ENCODE data around the gene ARID1B. TPM values are rescaled to one million over a fixed set of nuclear protein-coding genes. Genes with fewer than 3 reads are reported as not detected.

Gene ARID1B
- total RNA-seq, 1 experiment from 2014 or later: 91.7 TPM

DNA sequence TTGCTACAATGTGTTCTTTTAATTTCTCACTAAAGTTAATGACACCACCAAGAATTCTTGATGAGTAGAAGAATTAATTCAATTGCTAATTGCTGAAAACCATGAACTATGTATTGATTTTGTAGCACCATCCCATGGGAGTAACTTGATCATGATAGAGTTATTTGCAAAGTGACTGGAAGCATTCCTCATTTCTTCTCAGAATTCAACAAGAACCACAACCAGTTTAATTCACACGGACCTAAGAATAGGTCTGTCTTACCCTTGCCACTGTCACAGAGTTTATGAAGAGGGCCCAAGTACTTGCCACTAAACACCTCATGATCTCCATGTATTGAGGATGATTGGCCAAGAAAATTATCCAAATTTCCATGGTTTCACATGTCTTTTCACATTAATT lies 324.0 kb downstream of the ARID1B start:
- intact Hi-C loops (cut with micrococcal nuclease; ENCODE audit: unreplicated experiment): no loop called here
- ATAC-seq: no peak
- POLR2A ChIA-PET: no interaction called here

DNA sequence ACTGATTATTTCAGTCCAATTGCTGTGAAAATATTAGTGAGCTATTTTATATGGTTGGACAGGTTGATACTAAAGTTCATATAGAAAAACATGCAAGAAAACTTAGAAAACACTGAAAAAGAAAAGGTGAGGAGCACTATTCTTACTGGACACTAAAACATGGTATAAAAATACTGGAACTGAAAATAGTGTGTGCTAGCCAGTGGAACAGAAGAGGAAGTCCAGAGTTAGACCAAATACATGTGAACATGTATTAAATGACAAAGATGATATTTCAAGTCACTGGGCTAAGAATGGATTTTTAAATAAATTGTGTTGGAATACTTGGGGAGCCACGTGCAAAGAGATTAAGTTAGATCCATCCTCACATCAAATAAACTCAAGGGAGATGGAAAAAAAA lies 327.6 kb downstream of the ARID1B start:
- Histone ChIP-seq H3K27me3 (ENCODE audit: control insufficient read depth, insufficient read depth, low read length) (no peaks in the 10 kb centered on the region), H3K27ac (ENCODE audit: low read length) (no peak overlapping the region), H3K4me3 (ENCODE audit: low read depth in 2 of 2, low read length in 2 of 2) (no peak overlapping the region), H3K36me3 (ENCODE audit: control insufficient read depth, insufficient read depth, low read length) (no peaks in the 10 kb centered on the region), H3K9me3 (ENCODE audit: control insufficient read depth, insufficient read depth, low read depth, low read length) (no peaks in the 10 kb centered on the region), H3K4me1 (ENCODE audit: control insufficient read depth, insufficient read depth, low read length) (peaks cover 10% of the 10 kb centered on the region)
- no peak for DNase-seq (ENCODE audit: low read depth, low spot score)
- ATAC-seq: no peak
- no peak for TF ChIP-seq CTCF (IDR thresholded peaks at IDR 0.05)
- TF ChIP-seq POLR2AphosphoS5 (IDR thresholded peaks at IDR 0.05; ENCODE audit: low read depth, low read length): no peak
- TF ChIP-seq SIN3A (IDR thresholded peaks at IDR 0.05; ENCODE audit: borderline replicate concordance, insufficient read depth, low read depth, low read length): no peak
- TF ChIP-seq, protein P1, sequence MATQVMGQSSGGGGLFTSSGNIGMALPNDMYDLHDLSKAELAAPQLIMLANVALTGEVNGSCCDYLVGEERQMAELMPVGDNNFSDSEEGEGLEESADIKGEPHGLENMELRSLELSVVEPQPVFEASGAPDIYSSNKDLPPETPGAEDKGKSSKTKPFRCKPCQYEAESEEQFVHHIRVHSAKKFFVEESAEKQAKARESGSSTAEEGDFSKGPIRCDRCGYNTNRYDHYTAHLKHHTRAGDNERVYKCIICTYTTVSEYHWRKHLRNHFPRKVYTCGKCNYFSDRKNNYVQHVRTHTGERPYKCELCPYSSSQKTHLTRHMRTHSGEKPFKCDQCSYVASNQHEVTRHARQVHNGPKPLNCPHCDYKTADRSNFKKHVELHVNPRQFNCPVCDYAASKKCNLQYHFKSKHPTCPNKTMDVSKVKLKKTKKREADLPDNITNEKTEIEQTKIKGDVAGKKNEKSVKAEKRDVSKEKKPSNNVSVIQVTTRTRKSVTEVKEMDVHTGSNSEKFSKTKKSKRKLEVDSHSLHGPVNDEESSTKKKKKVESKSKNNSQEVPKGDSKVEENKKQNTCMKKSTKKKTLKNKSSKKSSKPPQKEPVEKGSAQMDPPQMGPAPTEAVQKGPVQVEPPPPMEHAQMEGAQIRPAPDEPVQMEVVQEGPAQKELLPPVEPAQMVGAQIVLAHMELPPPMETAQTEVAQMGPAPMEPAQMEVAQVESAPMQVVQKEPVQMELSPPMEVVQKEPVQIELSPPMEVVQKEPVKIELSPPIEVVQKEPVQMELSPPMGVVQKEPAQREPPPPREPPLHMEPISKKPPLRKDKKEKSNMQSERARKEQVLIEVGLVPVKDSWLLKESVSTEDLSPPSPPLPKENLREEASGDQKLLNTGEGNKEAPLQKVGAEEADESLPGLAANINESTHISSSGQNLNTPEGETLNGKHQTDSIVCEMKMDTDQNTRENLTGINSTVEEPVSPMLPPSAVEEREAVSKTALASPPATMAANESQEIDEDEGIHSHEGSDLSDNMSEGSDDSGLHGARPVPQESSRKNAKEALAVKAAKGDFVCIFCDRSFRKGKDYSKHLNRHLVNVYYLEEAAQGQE (IDR thresholded peaks at IDR 0.05; ENCODE audit: insufficient read depth in 1 of 2, low read depth in 2 of 2, low read length in 1 of 2): no peak
- TF ChIP-seq TCF7L2 (IDR thresholded peaks at IDR 0.05; ENCODE audit: low read depth, low read length): no peak
- intact Hi-C loops (cut with micrococcal nuclease; ENCODE audit: unreplicated experiment): no loop called here
- POLR2A ChIA-PET: no interaction called here
- in situ Hi-C loops (cut with HindIII; ENCODE audit: low pct_unique_long_range_greater_than_20kb, low sequenced_read_pairs): no loop called here
- CTCF ChIA-PET: no interaction called here
- BruUV-seq (replicated peaks): no TSS peak

More for the DNA sequence above, 324.0 kb downstream of the ARID1B start:
- Histone ChIP-seq H3K36me3 (ENCODE audit: control insufficient read depth, insufficient read depth, low read length) (no peaks in the 10 kb centered on the region), H3K4me1 (ENCODE audit: control insufficient read depth, insufficient read depth, low read length) (no peaks in the 10 kb centered on the region), H3K9me3 (ENCODE audit: control insufficient read depth, insufficient read depth, low read depth, low read length) (no peaks in the 10 kb centered on the region), H3K4me3 (ENCODE audit: low read depth in 2 of 2, low read length in 2 of 2) (no peak overlapping the region), H3K27me3 (ENCODE audit: control insufficient read depth, insufficient read depth, low read length) (no peaks in the 10 kb centered on the region), H3K27ac (ENCODE audit: low read length) (no peak overlapping the region)
- no peak for DNase-seq (ENCODE audit: low read depth, low spot score)
- BruUV-seq (replicated peaks): no TSS peak
- in situ Hi-C loops (cut with HindIII; ENCODE audit: low pct_unique_long_range_greater_than_20kb, low sequenced_read_pairs): no loop called here
- CTCF ChIA-PET: no interaction called here
- TF ChIP-seq TCF7L2 (IDR thresholded peaks at IDR 0.05; ENCODE audit: low read depth, low read length) (no peak), SIN3A (IDR thresholded peaks at IDR 0.05; ENCODE audit: borderline replicate concordance, insufficient read depth, low read depth, low read length) (no peak), POLR2AphosphoS5 (IDR thresholded peaks at IDR 0.05; ENCODE audit: low read depth, low read length) (no peak), CTCF (IDR thresholded peaks at IDR 0.05) (no peak)
- TF ChIP-seq, protein P1 (IDR thresholded peaks at IDR 0.05; ENCODE audit: insufficient read depth in 1 of 2, low read depth in 2 of 2, low read length in 1 of 2): no peak
